ENCODE measurements around the gene KRTAP12-4.

GRCh38 chr21:44612029-44612486 lies 42.4 kb downstream of the KRTAP12-4 start, which contains the start of gene KRTAP10-8:
- TF ChIP-seq, protein P1, sequence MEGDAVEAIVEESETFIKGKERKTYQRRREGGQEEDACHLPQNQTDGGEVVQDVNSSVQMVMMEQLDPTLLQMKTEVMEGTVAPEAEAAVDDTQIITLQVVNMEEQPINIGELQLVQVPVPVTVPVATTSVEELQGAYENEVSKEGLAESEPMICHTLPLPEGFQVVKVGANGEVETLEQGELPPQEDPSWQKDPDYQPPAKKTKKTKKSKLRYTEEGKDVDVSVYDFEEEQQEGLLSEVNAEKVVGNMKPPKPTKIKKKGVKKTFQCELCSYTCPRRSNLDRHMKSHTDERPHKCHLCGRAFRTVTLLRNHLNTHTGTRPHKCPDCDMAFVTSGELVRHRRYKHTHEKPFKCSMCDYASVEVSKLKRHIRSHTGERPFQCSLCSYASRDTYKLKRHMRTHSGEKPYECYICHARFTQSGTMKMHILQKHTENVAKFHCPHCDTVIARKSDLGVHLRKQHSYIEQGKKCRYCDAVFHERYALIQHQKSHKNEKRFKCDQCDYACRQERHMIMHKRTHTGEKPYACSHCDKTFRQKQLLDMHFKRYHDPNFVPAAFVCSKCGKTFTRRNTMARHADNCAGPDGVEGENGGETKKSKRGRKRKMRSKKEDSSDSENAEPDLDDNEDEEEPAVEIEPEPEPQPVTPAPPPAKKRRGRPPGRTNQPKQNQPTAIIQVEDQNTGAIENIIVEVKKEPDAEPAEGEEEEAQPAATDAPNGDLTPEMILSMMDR (conservative IDR thresholded peaks at IDR 0.05): no peak
- TF ChIP-seq EZH2 (IDR thresholded peaks at IDR 0.05; ENCODE audit: low read depth): no peak

Data from PC-9 (cell line).